IPS-20b (cell line): ENCODE results near the gene DPP9.
"Not testable (repeated sequence)": the region's sequence is repeated elsewhere in the genome, so short reads cannot be mapped to it uniquely, and the experiment has no call there.

Experiments
- H3K27ac ChIP-seq: one replicate; pipeline ENCODE4 v1.5.1; 2013; ENCODE audit warnings: low read length
- H3K27me3 ChIP-seq: 2 replicates; pipeline ENCODE4 v1.6.1; 2013; ENCODE audit warnings: mild to moderate bottlenecking, low read length, inconsistent platforms; ENCODE audit not compliant: insufficient read depth
- H3K36me3 ChIP-seq: 2 replicates; pipeline ENCODE4 v1.6.1; 2013; ENCODE audit warnings: low read depth, mild to moderate bottlenecking, inconsistent platforms, low read length, moderate library complexity; ENCODE audit not compliant: insufficient read depth
- H3K4me1 ChIP-seq: 2 replicates; pipeline ENCODE4 v1.6.1; 2013; ENCODE audit warnings: mild to moderate bottlenecking, control low read depth, inconsistent platforms, low read length, moderate library complexity; ENCODE audit not compliant: insufficient read depth
- H3K4me3 ChIP-seq: 2 replicates; pipeline ENCODE4 v1.5.1; 2013; ENCODE audit warnings: mild to moderate bottlenecking, low read length, inconsistent platforms
- H3K9ac ChIP-seq: 2 replicates; pipeline ENCODE4 v1.6.1; 2013; ENCODE audit warnings: low read depth, mild to moderate bottlenecking, inconsistent platforms, low read length, moderate library complexity
- H3K9me3 ChIP-seq: 2 replicates; pipeline ENCODE4 v1.6.1; 2013; ENCODE audit warnings: mild to moderate bottlenecking, low read depth, low read length, inconsistent platforms; ENCODE audit not compliant: insufficient read depth

The DPP9 gene

GRCh38 chr19:4693078-4693350, 30.6 kb downstream of the DPP9 start:
- no peak overlapping the region for H3K4me3 ChIP-seq
- no peaks in the 10 kb centered on the region for H3K4me1 ChIP-seq
- H3K27ac ChIP-seq: no peak overlapping the region
- H3K9me3 ChIP-seq: no peaks in the 10 kb centered on the region
- H3K27me3 ChIP-seq: no peaks in the 10 kb centered on the region
- peaks cover 87% of the 10 kb centered on the region for H3K36me3 ChIP-seq
- no peak overlapping the region for H3K9ac ChIP-seq

- Histone ChIP-seq H3K9me3 (no peaks in the 10 kb centered on the region), H3K4me1 (no peaks in the 10 kb centered on the region), H3K27me3 (no peaks in the 10 kb centered on the region), H3K4me3 (no peak overlapping the region), H3K27ac (no peak overlapping the region), H3K9ac (no peak overlapping the region), H3K36me3 (peaks cover 83% of the 10 kb centered on the region)
Measured at GRCh38 chr19:4692251-4693077, 31.2 kb downstream of the DPP9 start.

GRCh38 chr19:4691373-4691772, 32.3 kb downstream of the DPP9 start:
- Histone ChIP-seq H3K9ac (no peak overlapping the region), H3K27me3 (no peaks in the 10 kb centered on the region), H3K4me3 (no peak overlapping the region), H3K9me3 (no peaks in the 10 kb centered on the region), H3K4me1 (no peaks in the 10 kb centered on the region), H3K27ac (no peak overlapping the region), H3K36me3 (peaks cover 82% of the 10 kb centered on the region)

DNA sequence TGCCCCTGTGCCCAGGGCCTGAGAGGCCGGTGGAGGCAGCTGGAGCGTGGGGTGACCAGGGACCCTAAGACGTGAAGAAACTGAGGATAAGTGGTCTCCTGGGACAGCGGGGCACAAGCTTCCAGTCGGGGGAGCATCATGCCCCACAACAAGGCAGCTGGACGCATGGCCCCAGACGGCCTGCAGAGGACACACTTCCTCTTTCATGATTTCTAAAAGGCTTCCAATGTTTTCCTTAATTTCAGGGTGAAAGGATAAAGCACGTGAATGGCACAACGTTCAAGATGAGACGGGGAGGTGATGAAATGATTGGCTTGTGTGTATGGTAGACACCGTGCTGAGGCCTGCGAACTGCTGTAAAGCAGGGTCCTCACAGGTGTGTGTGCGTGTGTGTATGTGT, 33.3 kb downstream of the DPP9 start:
- Histone ChIP-seq H3K4me1 (no peaks in the 10 kb centered on the region), H3K9me3 (no peaks in the 10 kb centered on the region), H3K9ac (no peak overlapping the region), H3K27me3 (no peaks in the 10 kb centered on the region), H3K36me3 (peaks cover 75% of the 10 kb centered on the region), H3K27ac (no peak overlapping the region), H3K4me3 (no peak overlapping the region)

- Histone ChIP-seq H3K4me1 (no peaks in the 10 kb centered on the region), H3K36me3 (peaks cover 67% of the 10 kb centered on the region), H3K9me3 (no peaks in the 10 kb centered on the region), H3K4me3 (no peak overlapping the region), H3K27me3 (no peaks in the 10 kb centered on the region), H3K27ac (no peak overlapping the region), H3K9ac (no peak overlapping the region)
Measured at GRCh38 chr19:4689403-4689802, 34.2 kb downstream of the DPP9 start.

DNA sequence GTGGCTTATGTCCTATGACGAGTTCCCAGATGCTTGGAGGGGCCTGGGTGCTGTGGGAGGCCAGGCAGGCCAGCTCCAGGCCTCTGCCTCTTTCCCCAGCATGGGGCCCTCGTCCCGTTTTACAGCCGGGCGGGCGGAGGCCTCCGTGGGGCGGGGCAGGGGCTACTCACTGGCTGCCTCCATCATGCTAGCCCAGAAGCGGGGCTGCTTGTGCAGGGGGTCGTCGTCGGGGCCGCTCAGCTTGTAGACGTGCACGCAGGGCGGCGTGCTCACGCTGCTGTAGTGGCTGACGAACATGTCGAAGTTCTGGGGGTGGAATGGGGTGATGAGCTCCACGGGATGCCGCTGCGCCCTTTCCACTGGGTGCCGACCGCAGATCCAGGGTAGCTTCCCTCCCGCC, 35.1 kb downstream of the DPP9 start:
- no peak overlapping the region for H3K4me3 ChIP-seq
- no peak overlapping the region for H3K9ac ChIP-seq
- no peak overlapping the region for H3K27ac ChIP-seq
- peaks cover 66% of the 10 kb centered on the region for H3K36me3 ChIP-seq
- H3K9me3 ChIP-seq: no peaks in the 10 kb centered on the region
- H3K27me3 ChIP-seq: no peaks in the 10 kb centered on the region
- no peaks in the 10 kb centered on the region for H3K4me1 ChIP-seq

DNA sequence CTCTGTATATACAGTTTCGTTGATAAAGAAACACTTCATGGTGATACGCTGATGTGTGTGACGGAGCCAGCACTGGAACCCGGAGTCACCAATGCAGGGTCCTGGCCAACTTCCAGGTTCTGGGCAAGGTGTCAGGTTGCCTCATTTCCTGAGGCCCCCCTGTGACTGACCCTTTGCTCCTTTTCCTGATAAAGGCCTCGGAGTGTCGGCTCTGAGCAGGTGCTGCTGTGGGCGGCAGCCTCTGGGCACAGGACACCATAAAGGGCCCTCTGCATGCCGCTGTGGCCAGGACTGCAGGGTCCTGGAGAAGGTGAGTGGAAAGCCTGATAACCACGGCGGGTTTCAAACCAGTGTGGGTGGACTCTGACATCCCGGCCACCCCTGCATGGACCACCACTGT, 36.2 kb downstream of the DPP9 start:
- Histone ChIP-seq H3K9me3 (no peaks in the 10 kb centered on the region), H3K27ac (no peak overlapping the region), H3K9ac (no peak overlapping the region), H3K4me3 (no peak overlapping the region), H3K36me3 (peaks cover 56% of the 10 kb centered on the region), H3K4me1 (no peaks in the 10 kb centered on the region), H3K27me3 (no peaks in the 10 kb centered on the region)

DNA sequence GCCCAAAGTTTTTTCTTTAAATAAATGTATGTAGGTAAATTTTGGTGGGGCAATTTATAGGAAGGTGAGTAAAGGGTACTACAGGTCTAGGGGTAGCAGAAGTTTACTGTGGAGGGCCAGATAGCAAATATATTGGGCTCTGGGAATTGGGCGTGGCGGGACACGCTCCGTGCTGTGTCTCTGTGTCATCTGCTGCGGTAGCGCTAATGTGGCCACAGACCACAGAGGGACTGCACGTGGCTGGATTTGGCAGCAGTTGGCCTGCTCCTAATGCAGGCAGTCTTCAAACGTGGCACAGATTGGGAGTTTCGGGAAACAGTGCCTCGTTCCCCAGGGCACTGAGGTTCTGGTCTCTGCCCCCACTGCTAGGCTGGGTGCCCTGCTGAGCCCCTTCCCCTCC, 36.9 kb downstream of the DPP9 start:
- peaks cover 56% of the 10 kb centered on the region for H3K36me3 ChIP-seq
- H3K9ac ChIP-seq: no peak overlapping the region
- no peaks in the 10 kb centered on the region for H3K27me3 ChIP-seq

DNA sequence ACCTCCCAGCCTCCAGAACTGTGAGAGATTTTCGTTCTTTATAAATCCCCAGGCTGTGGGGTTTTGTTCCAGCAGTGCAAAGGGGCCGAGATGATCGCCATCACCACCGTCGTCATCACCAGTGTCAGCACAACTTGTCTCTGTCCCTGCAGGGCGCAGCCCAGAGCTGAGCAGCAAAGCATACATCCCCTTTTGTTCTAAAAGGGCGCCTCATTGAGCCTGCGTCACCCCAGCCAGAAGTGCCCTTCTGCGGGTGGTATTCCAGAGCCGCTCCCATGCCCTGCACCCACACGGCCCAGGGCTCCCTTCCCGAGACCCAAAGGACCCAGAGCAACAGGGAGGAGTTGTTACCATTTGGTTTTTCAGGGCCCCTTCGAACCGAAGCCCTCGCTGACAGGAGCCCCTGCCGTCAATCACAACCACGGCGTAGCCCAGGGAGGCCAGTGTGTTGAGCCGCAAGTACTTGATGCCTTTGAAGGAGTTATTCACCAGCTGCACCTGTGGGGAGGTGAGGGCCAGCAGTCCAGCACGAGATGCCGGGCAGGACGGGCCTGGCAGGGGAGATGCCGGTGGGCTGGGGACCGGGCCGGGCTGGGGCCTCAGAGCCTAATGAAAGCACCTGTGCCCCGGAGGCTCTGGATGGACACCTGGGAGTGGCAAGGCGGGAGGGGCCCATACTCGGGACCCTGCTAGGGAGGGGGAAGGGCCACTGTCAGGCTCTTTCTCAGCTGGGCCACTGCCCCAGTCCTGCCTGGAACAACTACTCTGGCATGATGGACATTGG, 39.1 kb downstream of the DPP9 start:
- H3K36me3 ChIP-seq: peaks cover 38% of the 10 kb centered on the region
- H3K9me3 ChIP-seq: no peaks in the 10 kb centered on the region
- H3K4me3 ChIP-seq: no peak overlapping the region
- no peaks in the 10 kb centered on the region for H3K27me3 ChIP-seq
- no peak overlapping the region for H3K9ac ChIP-seq
- no peaks in the 10 kb centered on the region for H3K4me1 ChIP-seq
- no peak overlapping the region for H3K27ac ChIP-seq

More for the DNA sequence above, 36.9 kb downstream of the DPP9 start:
- H3K9me3 ChIP-seq: no peaks in the 10 kb centered on the region
- H3K27ac ChIP-seq: no peak overlapping the region
- H3K4me1 ChIP-seq: no peaks in the 10 kb centered on the region
- no peak overlapping the region for H3K4me3 ChIP-seq

DNA sequence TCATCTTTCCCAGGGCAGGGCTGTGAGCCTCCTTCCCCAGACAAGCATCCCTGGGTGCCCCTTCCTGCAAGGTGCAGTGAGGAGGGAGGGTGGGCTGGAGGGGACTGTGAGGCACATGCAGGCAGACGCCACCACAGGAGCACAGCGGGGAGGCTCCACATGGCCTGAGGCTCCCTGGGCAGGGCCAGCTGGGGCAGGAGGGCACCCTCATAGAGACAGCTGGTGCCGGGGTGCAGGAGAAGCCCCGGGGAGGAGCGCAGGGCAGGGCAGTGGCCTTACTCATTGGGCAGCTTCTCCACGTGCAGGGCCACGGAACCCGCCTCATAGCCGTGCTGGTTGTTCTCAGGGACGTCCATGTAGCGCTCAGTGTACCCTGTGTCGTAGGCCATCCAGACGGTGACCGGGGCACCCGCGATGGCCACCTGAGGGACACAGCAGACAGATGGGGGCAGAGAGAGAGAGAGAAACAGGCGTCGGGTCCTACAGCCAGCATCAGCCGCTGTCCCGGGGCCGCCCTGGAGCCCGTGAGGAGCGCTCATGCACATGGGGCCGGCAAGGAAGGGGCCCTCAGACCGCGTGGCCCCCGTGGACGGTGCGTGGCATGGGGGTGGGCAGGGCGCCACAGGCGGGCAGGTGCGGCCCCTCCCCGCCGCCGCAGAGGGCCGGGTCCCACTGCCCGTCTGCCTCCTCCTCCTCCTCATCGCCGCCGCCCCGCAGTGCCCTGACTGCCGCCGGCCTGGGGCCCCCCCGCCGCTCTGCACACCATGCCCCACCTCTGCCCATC, 41.0 kb downstream of the DPP9 start:
- H3K4me1 ChIP-seq: no peaks in the 10 kb centered on the region
- H3K9me3 ChIP-seq: no peaks in the 10 kb centered on the region
- peaks cover 27% of the 10 kb centered on the region for H3K36me3 ChIP-seq
- no peaks in the 10 kb centered on the region for H3K27me3 ChIP-seq
- H3K27ac ChIP-seq: no peak overlapping the region
- H3K9ac ChIP-seq: no peak overlapping the region
- H3K4me3 ChIP-seq: no peak overlapping the region

DNA sequence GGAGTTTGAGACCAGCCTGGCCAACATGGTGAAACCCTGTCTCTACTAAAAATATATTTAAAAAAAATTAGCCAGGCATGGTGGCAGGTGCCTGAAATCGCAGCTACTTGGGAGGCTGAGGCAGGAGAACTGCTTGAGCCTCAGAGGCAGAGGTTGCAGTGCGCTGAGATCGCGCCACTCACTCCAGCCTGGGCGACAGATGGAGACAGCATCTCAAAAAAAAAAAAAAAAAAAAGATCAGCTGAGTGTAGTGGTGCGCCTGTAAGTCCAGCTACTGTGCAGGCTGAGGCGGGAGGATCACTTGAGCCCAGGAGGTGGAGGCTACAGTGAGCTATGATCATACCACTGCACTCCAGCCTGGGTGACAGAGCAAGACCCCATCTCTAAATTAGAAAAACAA, 43.6 kb downstream of the DPP9 start:
- H3K27ac ChIP-seq, H3K27me3 ChIP-seq, H3K9ac ChIP-seq, H3K4me3 ChIP-seq, H3K4me1 ChIP-seq, H3K9me3 ChIP-seq: not testable (repeated sequence)
- H3K36me3 ChIP-seq: peaks cover 19% of the 10 kb centered on the region
